Type B pancreatic cell (in vitro differentiated cells): ENCODE measurements around the gene NME7. TPM values are rescaled to one million over a fixed set of nuclear protein-coding genes. Genes with fewer than 3 reads are reported as not detected.

Experiments used
- DNase-seq: peaks from one replicate; pipeline ENCODE4 v3.0.0; 2021; ENCODE audit warnings: mixed read lengths; ENCODE audit not compliant: unreplicated experiment; ENCODE audit errors: extremely low spot score
- H3K27ac Mint-ChIP-seq: 2 replicates; pipeline ENCODE4 v1.8.0; 2021; ENCODE audit warnings: mild to moderate bottlenecking, mixed read lengths
- H3K27me3 Mint-ChIP-seq: 2 replicates; pipeline ENCODE4 v1.8.0; 2021; ENCODE audit warnings: mixed read lengths
- H3K36me3 Mint-ChIP-seq: 2 replicates; pipeline ENCODE4 v1.8.0; 2021; ENCODE audit warnings: mixed read lengths
- H3K4me1 Mint-ChIP-seq: one replicate; pipeline ENCODE4 v1.8.0; 2021; ENCODE audit warnings: mixed read lengths; ENCODE audit not compliant: unreplicated experiment
- H3K4me3 Mint-ChIP-seq: 2 replicates; pipeline ENCODE4 v1.8.0; 2021; ENCODE audit warnings: mild to moderate bottlenecking, mixed read lengths
- H3K9me3 Mint-ChIP-seq: 2 replicates; pipeline ENCODE4 v1.8.0; 2021; ENCODE audit warnings: mixed read lengths
- CTCF ChIP-seq: fragments of 200-600 bp; sonication (generic); conservative IDR thresholded peaks from 2 replicates; pipeline ENCODE4 v1.5.0; 2021; ENCODE audit warnings: antibody characterized with exemption, mild to moderate bottlenecking
- total RNA-seq: library from RNA; stranded (reverse); gene quantifications from 2 replicates; pipeline ENCODE4 v1.2.1, GENCODE V29; 2021; ENCODE audit warnings: low replicate concordance

Gene NME7
- total RNA-seq, 1 donor from 2014 or later: 25.9 TPM

DNA sequence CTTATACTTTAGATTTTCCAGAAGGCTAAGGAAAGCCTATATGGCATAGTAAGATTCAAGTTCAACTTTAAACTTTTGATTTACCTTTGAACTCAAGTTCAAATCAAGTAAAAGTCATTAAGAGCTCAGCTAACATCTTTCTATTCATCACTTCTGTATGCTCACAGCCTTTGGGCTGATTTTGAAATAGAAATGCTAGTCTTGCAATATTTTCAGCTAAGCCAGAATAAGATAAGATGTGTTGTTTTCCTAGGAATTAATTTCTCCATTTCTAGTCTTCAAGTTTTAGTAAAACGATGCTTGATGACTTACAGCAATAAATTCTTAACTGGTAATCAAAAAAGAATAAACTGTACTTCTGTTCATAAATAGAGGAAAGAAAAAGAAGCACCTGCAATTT, 225.5 kb downstream of the NME7 start:
- Mint-ChIP-seq H3K4me3 (no peak overlapping the region), H3K27ac (no peak overlapping the region), H3K36me3 (no peaks in the 10 kb centered on the region), H3K4me1 (peaks cover 4% of the 10 kb centered on the region), H3K27me3 (no peaks in the 10 kb centered on the region), H3K9me3 (no peaks in the 10 kb centered on the region)
- no peak for TF ChIP-seq CTCF
- no peak for DNase-seq

DNA sequence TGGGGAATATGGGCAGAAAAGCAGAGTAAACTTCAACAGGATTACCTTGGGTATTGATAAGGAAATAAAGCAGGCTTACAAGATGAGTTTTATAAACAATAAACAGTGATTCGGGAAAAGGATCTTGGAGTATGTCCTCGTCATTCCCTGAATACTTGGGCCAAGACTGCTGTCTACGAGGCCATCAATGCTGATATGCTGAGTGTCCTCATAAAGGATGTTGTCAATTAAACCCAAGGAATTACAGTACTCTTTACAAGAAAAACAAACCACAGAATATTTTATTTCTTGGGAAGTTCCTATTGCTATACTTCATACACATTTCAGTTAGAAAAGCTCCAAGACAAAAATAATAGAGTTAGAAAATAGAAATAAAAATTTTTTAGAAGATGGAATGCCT, 226.2 kb downstream of the NME7 start:
- Mint-ChIP-seq H3K4me3 (no peak overlapping the region), H3K36me3 (no peaks in the 10 kb centered on the region), H3K27me3 (no peaks in the 10 kb centered on the region), H3K9me3 (no peaks in the 10 kb centered on the region), H3K4me1 (peaks cover 4% of the 10 kb centered on the region), H3K27ac (no peak overlapping the region)
- no peak for TF ChIP-seq CTCF
- no peak for DNase-seq

DNA sequence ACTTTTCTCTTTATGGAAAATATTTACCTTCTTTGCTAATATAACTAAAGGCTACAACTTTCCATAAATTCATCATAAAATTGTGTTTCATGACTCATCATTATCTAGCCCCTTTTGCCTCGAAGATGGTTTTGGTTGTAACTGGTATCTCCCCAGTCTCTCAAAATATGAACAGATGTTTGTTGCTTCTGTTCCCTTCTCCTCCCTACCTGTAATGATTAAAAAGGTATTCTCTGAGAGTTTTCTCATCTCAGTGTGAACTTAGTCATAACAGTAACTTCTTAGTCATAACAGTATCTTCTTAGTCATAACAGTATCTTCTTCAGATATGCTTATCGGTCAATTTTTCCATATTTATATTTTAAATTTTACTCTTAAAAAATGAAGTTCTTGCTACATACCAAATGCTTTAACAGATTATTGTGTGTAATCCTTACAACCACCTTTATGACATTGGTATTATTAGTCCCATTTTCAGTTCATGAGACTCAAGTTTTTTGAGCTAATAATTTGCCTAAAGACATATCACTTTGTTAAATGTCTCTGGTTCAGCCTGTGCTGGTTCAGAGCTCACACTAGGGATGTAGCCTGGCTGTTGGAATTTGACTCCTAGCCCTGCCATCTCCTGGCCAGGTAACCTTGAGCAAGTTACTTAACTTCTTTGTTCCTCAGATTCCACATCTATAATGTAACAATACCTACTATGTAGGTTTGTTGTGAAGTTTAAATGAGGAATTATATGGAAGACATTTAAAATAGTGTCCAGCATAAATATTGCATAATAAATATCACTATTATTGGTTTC, 228.5 kb downstream of the NME7 start:
- peaks cover 11% of the 10 kb centered on the region for H3K4me1 Mint-ChIP-seq
- H3K36me3 Mint-ChIP-seq: peaks cover under 1% of the 10 kb centered on the region
- H3K4me3 Mint-ChIP-seq: no peak overlapping the region
- no peaks in the 10 kb centered on the region for H3K27me3 Mint-ChIP-seq
- no peak for DNase-seq
- TF ChIP-seq CTCF: no peak
- no peak overlapping the region for H3K27ac Mint-ChIP-seq
- H3K9me3 Mint-ChIP-seq: no peaks in the 10 kb centered on the region

DNA sequence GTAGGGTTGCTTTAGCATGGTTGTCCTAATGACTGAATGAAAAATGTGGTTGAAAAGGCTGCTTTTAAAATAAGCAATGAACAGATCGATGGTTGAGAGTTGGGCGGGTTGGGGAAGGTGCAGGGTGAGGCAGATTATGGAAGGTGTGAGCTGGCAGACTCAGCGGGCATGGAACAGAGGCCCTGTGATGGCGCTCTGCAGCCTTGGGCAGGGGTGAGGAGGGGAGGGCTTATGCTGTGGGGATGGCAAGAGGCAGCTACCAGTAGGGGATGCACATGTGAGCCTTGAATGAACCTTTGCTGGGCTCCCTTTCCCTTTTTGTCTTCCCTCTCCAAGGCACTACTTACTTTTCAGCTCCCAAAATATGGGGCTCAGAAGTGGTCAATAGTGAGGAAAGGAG, 230.2 kb downstream of the NME7 start:
- no peak overlapping the region for H3K27ac Mint-ChIP-seq
- no peak for DNase-seq
- no peak for TF ChIP-seq CTCF
- peaks cover 8% of the 10 kb centered on the region for H3K36me3 Mint-ChIP-seq
- H3K4me1 Mint-ChIP-seq: peaks cover 10% of the 10 kb centered on the region
- no peaks in the 10 kb centered on the region for H3K9me3 Mint-ChIP-seq
- H3K27me3 Mint-ChIP-seq: no peaks in the 10 kb centered on the region
- no peak overlapping the region for H3K4me3 Mint-ChIP-seq

DNA sequence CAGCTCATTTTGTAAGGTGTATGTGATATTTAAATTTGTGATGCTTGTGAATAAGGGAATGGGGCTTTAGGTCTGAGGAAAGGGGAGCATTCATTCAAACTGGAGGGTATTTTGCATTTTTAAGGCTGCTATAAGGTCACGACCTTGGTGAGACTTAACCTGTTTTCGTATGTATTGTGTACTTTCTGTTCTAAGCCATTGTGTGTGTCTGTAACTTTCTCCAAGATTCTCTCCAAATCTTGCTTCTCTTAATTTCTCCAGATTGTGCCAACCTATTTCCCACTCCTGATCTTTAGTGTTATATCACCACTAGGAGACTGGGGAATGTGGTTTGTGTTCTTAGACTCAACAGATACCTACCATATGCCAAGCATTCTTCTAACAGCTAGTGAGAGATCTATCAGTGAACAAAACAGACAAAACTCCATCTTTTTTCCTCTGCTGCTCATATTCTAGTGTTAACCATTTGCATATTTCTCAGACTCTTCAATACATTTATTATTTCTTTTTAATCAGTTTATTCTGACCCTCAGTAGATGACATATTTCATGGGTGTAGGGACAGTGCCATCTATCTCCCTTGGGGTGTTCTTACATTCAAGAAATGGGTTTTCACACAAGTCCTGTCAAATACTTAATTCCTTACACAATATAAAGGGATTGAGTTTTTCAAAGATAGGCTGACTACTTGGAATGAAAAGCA, 233.6 kb downstream of the NME7 start:
- H3K4me1 Mint-ChIP-seq: peaks cover 10% of the 10 kb centered on the region
- no peak for DNase-seq
- H3K36me3 Mint-ChIP-seq: peaks cover 30% of the 10 kb centered on the region
- H3K4me3 Mint-ChIP-seq: no peak overlapping the region
- no peak overlapping the region for H3K27ac Mint-ChIP-seq
- H3K27me3 Mint-ChIP-seq: no peaks in the 10 kb centered on the region
- no peak for TF ChIP-seq CTCF
- H3K9me3 Mint-ChIP-seq: no peaks in the 10 kb centered on the region
